Renal cortical epithelial cell (primary cell): ENCODE measurements around the gene ETV6. TPM values are rescaled to one million over a fixed set of nuclear protein-coding genes. Genes with fewer than 3 reads are reported as not detected.
A peak's percentile ranks its signal among the peaks of the same experiment; 100 is the strongest.
"Not testable (repeated sequence)": the region's sequence is repeated elsewhere in the genome, so short reads cannot be mapped to it uniquely, and the experiment has no call there.

Experiments
- DNase-seq: peaks from one replicate; pipeline ENCODE4 v3.0.0-alpha.2; 2011; ENCODE audit warnings: low read depth
- total RNA-seq: library from RNA; depleted of rRNA; stranded (reverse); fragments of >200 nt; gene quantifications from 2 replicates; pipeline ENCODE4 v1.2.3, GENCODE V29; 2014

The ETV6 gene
- 7.3 and 16.3 TPM in 2 replicates for total RNA-seq

GRCh38 chr12:11649413-11650285, at the start of gene ETV6:
Gene ETV6 (plus strand): TSS chr12:11649674. CDS start chr12:11650128, 454 bp downstream.
- DNase-seq: peak; percentile 95

DNA sequence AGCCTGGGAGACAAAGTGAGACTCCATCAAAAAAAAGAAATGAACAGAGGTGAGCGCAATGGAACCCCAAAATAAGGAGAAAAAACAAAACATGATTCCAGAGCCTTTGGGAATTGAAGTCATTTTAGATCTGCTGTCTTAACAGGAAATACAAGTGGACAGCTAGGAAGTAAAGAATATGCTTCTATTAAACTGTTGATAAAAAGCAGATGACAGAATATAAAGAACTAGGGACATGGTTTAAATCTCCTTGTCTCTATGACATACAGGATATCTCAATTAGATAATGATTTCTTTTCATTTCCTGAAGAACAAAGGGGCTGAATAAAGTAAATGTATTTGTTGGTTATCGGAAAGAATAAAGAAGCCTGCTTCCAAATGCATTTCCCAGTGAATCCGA, 49.3 kb upstream of the ETV6 start:
- no peak for DNase-seq

GRCh38 chr12:11601647-11602046, 47.8 kb upstream of the ETV6 start:
- DNase-seq: no peak

GRCh38 chr12:11607313-11608081, 42.0 kb upstream of the ETV6 start:
- peak; percentile 53 for DNase-seq

DNA sequence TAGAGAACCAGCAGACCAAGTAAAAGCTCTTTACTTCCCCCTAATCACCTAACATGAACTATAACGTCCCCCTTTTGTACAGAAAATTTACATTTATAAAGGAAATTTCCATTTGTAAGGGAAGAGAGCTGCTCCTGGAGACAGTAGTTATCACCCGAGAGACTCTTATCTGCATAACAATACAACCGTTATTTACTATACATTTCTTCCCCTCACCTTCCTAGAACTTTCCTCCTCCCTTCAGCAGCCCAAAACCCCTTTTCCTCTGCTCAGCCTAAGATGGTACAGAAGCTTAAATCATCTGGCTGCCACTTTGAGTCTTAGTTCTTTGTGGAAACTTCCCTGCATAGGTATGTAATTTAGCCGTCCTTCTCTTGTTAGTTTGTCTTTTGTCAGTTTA, 40.4 kb upstream of the ETV6 start:
- no peak for DNase-seq

GRCh38 chr12:11615481-11615880, 34.0 kb upstream of the ETV6 start:
- DNase-seq: no peak

DNA sequence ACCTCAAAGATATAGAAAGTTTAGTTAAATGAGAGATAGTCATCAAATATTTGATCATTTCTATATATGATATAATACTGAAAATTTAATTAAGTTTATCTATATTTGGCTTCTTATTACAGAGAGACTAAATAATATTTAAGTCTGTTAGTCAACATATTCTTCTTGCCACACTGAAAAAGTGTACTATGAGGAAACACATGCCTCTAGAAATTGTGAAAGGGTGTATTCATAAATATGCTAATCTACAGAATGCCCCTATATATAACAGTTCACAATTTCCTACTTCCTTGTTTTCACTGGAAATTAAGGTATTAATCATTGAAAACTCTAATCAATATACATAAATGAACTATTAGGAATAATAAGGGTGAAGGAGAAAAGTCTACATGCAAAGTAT, 31.4 kb upstream of the ETV6 start:
- no peak for DNase-seq

GRCh38 chr12:11621797-11622423, 27.6 kb upstream of the ETV6 start:
- DNase-seq: peak; percentile 11

DNA sequence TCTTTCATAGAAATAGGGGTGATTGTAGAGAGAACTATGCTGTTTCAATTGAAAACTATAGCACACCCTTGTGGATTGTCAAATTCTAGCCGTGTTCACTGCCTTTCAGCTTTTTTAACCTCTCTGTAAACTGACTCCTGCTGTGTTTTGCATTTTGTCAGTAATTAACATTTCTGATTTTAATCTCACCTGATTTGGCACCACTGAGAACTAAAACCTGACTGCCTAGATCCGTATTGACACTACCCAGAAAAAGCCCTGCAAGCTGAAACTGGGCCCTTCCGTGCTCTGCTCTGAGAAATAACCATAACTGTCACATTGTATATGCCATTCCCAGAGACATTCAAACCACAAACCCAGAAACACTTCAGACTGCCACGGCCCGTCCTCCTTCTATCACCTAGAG, 26.6 kb upstream of the ETV6 start:
- DNase-seq: peak; percentile 18

DNA sequence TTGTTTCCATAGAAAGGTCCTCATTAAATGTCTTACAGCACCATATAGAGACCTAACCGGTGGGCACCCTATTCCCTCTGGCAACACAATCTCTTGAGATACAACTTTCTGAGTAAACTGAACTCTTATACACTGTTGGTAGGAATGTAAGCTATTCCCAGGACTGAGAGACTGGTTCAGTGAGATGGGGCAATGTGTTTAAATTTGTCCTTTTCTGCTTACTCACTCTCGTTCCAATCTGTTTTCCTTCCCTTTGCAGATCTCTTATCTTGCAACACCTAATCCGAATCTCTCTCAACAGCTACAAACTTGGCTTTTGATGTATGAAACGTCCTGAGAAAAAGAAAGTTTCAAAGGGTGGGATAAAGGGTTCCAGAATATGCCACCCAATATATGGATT, 26.1 kb upstream of the ETV6 start:
- DNase-seq: peak; percentile 10

DNA sequence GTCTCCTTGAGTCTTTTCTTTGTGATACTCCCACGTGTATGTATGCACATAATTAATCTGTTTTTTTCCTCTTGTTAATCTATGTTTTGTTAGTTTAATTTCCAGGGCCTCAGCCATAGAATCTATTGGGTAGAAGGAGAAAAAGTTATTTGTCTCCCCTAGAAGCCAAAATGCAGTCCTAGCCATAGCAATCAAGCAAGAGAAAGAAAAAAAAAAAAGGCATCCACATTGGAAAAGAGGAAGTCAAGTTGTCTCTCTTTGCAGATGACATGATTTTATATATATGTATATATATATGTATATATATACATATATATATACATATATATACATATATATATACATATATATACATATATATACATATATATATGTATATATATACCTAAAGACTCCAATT, 25.4 kb upstream of the ETV6 start:
- DNase-seq: no peak

- not testable (repeated sequence) for DNase-seq
Measured at GRCh38 chr12:11627709-11628108, 21.8 kb upstream of the ETV6 start.

- no peak for DNase-seq
Measured at GRCh38 chr12:11628353-11628752, 21.1 kb upstream of the ETV6 start.

DNA sequence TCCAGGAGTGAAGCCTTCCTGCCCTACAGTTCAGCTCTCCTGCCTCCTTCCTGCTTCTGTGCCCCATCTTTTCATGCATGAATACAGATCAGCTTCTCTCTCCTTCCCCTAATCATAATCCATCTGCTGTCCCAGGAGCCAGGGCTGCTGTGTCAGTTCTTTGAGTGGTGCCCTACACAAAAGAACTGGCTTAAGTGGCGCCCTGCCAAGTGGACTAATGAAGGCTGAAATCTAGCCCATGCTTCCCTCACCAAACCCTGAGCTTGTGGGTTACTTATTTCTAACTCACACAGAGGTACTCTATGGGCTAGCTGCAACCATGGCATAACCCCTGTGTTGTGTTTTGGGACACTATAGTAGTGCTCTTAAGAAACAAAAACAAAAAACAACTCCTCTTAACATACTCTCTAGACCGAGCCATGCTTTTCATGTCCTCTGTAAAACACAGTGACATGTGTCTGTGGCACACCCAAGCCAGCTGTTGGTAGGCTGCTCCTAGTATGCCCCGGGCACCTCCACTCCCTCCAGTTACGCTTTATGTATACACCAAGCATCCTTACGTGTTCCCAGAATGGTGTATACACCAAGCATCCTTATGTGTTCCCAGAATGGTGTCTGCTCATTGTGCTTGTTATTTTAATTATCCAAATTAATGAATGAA, 19.3 kb upstream of the ETV6 start:
- DNase-seq: peak; percentile 59

DNA sequence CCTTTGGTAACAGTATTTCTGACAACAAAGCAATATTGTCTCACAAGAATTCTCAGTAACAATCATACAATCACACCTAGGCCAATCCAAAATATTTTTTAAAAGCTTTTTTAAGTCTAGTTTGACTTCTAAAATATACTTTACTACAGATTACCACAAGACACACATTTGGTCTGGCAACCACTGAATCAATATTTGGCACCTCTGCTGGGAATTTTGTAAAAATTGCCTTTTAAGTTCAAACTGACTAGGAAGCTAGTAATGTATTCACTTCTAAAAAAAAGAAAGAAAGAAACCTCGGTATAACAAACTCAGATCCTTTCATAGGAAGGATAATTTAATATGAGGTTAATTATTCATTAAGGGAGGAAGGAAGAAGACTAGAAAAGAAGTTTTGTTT, 18.2 kb upstream of the ETV6 start:
- DNase-seq: no peak

- DNase-seq: not testable (repeated sequence)
Measured at GRCh38 chr12:11631881-11632280, 17.6 kb upstream of the ETV6 start.

GRCh38 chr12:11633968-11634367, 15.5 kb upstream of the ETV6 start:
- peak; percentile 88 for DNase-seq

- no peak for DNase-seq
Measured at GRCh38 chr12:11635341-11635740, 14.1 kb upstream of the ETV6 start.

DNA sequence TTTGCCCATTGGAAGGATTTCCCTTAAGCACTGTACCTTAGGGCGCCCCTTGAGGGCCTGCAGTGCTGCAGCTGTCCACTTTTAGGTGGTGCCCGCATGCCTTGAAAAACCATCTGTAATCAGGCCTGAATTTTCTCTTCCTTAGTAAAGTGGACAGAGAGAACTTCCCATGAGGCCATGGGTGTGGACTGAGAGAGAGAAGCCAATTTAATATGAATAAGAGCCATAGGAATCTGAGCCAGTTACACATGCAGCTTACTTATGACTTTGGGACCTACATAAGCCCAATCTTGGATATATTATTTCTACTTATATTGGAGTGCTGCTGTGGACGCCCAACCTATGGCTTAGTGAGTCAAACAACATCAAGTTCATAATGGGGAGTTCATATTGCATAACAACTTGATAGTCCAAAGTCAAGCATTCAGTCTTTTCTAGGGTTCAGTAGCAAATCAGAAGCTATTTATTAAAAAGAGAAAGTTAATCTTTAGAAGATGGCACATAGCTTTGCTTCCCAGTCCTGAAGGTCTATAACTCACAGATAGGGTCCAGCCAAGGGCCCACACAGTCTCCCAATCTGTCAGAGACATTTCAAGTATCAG, 11.1 kb upstream of the ETV6 start:
- no peak for DNase-seq

DNA sequence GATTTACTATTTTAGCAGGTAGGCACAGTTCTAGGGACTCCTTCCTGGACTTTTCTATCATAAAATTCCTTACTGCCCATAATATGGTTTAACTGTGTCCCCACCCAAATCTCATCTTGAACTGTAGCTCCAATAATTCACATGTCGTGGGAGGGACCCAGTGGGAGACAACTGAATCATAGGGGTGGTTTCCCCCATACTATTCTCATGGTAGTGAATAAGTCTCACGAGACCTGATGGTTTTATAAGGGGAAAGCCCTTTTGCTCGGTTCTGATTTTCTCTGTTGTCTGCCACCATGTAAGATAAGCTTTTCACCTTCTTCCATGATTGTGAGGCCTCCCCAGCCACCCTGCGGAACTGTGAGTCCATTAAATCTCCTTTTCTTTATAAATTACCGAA, 10.0 kb upstream of the ETV6 start:
- DNase-seq: no peak

DNA sequence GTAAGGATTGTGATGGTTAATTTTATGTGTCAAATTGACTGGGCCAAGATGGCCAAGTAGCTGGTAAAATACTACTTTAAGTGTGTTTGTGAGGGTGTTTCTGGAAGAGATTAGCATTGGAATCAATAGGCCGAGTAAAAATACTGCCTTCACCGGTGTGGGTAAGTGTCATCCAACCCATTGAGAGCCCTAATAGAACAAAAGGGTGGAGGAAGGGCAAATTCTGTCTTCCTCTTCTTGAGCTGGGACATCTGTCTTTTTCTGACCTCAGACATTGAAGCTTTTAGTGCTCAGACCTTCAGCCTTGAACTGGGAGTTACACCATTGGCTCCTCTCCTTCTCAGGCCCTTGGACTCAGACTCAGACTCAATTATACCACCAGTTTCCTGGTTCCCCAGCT, 8.0 kb upstream of the ETV6 start:
- DNase-seq: no peak

GRCh38 chr12:11642785-11643184, 6.7 kb upstream of the ETV6 start:
- DNase-seq: no peak
